ENCODE data around the gene XXYLT1. TPM values are rescaled to one million over a fixed set of nuclear protein-coding genes. Genes with fewer than 3 reads are reported as not detected.

XXYLT1 gene
- total RNA-seq, 2 experiments from 2014 or later: 3.1 to 3.7 TPM

- Histone ChIP-seq H3K4me3 (ENCODE audit: low read length) (peak overlapping the region; percentile 49), H3K27ac (ENCODE audit: low read depth in 1 of 2, low read length in 2 of 2) (no peak overlapping the region), H3K27me3 (ENCODE audit: control insufficient read depth in 1 of 2, insufficient read depth in 2 of 2, low read length in 2 of 2) (no peaks in the 10 kb centered on the region), H3K4me1 (ENCODE audit: insufficient read depth, low read length) (peaks cover 30% of the 10 kb centered on the region), H3K36me3 (ENCODE audit: insufficient read depth, low read length) (no peaks in the 10 kb centered on the region), H3K9me3 (ENCODE audit: control insufficient read depth in 1 of 2, insufficient read depth in 1 of 2, low read length in 2 of 2) (no peaks in the 10 kb centered on the region)
- ChIA-PET CTCF (no interaction called here), POLR2A (interaction anchor here (1.0 to 1.3 kb wide), 2 partner anchors 16 to 475 kb away, joined by 3 read pairs; partner anchors contain the start of gene LSG1)
- H3K27me3 Mint-ChIP-seq: peaks cover 4% of the 10 kb centered on the region
- DNase-seq (peak in 5 of 14 experiments; percentile 21 to 68 (median 48)), ATAC-seq (ENCODE audit: poor library complexity) (peak; percentile 59)
- H3K36me3 Mint-ChIP-seq (ENCODE audit: low read depth): peaks cover 4% of the 10 kb centered on the region
- TF ChIP-seq, protein P1, sequence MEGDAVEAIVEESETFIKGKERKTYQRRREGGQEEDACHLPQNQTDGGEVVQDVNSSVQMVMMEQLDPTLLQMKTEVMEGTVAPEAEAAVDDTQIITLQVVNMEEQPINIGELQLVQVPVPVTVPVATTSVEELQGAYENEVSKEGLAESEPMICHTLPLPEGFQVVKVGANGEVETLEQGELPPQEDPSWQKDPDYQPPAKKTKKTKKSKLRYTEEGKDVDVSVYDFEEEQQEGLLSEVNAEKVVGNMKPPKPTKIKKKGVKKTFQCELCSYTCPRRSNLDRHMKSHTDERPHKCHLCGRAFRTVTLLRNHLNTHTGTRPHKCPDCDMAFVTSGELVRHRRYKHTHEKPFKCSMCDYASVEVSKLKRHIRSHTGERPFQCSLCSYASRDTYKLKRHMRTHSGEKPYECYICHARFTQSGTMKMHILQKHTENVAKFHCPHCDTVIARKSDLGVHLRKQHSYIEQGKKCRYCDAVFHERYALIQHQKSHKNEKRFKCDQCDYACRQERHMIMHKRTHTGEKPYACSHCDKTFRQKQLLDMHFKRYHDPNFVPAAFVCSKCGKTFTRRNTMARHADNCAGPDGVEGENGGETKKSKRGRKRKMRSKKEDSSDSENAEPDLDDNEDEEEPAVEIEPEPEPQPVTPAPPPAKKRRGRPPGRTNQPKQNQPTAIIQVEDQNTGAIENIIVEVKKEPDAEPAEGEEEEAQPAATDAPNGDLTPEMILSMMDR (IDR thresholded peaks at IDR 0.05): no peak
- H3K4me3 Mint-ChIP-seq: peak overlapping the region; percentile 78
- peak overlapping the region; percentile 54 for H3K27ac Mint-ChIP-seq
- intact Hi-C loops (cut with DNase I, micrococcal nuclease): loop anchor here in 1 of 2 experiments (10.0 kb wide), 1 partner anchor 107 kb away; no protein-coding TSS in a partner anchor
- no peaks in the 10 kb centered on the region for H3K9me3 Mint-ChIP-seq
- peaks cover 37% of the 10 kb centered on the region for H3K4me1 Mint-ChIP-seq (ENCODE audit: low read depth)
Observed at GRCh38 chr3:195147649-195148080, 123.3 kb downstream of the XXYLT1 start.

DNA sequence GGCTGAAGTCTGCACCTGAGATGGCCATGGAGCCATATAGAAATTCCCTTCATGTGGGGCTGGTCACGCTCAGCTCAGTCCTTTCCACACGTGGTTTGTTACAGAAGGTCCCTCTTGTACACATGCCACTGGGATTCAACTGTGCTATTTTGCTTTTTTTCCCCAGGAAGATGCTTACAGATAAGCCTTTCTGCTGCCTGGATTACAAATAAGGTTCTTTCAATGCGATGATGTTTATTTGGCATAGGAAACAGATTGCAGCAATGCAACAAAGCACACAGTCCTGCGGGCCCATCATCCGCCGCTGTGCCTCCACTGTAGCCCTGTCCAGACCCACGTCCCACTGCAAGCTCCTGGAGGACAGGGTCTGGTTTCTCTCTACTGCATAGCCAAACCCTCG is 124.8 kb downstream of the XXYLT1 start:
- TF ChIP-seq, protein P1 (IDR thresholded peaks at IDR 0.05): no peak
- Mint-ChIP-seq H3K9me3 (peaks cover 6% of the 10 kb centered on the region), H3K4me3 (no peak overlapping the region), H3K27me3 (peaks cover 4% of the 10 kb centered on the region), H3K36me3 (ENCODE audit: low read depth) (peaks cover 15% of the 10 kb centered on the region), H3K27ac (no peak overlapping the region), H3K4me1 (ENCODE audit: low read depth) (peaks cover 37% of the 10 kb centered on the region)
- H3K4me1 ChIP-seq (ENCODE audit: insufficient read depth, low read length): peaks cover 29% of the 10 kb centered on the region
- CTCF ChIA-PET: no interaction called here
- H3K27ac ChIP-seq (ENCODE audit: low read depth in 1 of 2, low read length in 2 of 2): no peak overlapping the region
- ATAC-seq (ENCODE audit: poor library complexity): no peak
- POLR2A ChIA-PET: no interaction called here
- peaks cover 4 to 7% of the 10 kb centered on the region in 2 experiments for H3K9me3 ChIP-seq (ENCODE audit: control insufficient read depth in 1 of 2, insufficient read depth in 1 of 2, low read length in 2 of 2)
- intact Hi-C loops (cut with DNase I, micrococcal nuclease): loop anchor here in 1 of 2 experiments (10.0 kb wide), 1 partner anchor 109 kb away; no protein-coding TSS in a partner anchor
- no peak overlapping the region for H3K4me3 ChIP-seq (ENCODE audit: low read length)
- H3K27me3 ChIP-seq (ENCODE audit: control insufficient read depth in 1 of 2, insufficient read depth in 2 of 2, low read length in 2 of 2): no peaks in the 10 kb centered on the region
- DNase-seq: no peak
- no peaks in the 10 kb centered on the region for H3K36me3 ChIP-seq (ENCODE audit: insufficient read depth, low read length)

DNA sequence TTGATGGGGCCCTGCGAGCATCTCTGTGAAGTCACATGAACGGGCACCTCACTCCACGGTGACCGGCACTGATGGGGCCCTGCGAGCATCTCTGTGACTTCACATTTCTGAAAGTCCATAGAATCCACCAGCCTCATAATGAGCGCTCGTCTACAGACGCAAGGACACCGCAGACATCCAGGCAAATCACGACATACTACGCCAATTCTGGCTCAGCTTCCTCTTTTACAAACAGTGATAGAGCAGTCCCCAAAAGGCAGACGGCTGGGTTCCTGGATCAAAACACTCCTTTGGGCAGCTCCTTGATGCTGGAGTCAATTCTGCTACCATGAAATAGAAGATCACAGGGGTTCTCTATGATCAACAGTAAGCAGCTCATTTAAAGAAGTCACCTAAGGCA is 125.4 kb downstream of the XXYLT1 start:
- Histone ChIP-seq H3K9me3 (ENCODE audit: control insufficient read depth in 1 of 2, insufficient read depth in 1 of 2, low read length in 2 of 2) (peaks cover 7% of the 10 kb centered on the region in 2 experiments), H3K36me3 (ENCODE audit: insufficient read depth, low read length) (no peaks in the 10 kb centered on the region), H3K4me1 (ENCODE audit: insufficient read depth, low read length) (peaks cover 23% of the 10 kb centered on the region), H3K4me3 (ENCODE audit: low read length) (no peak overlapping the region), H3K27me3 (ENCODE audit: control insufficient read depth in 1 of 2, insufficient read depth in 2 of 2, low read length in 2 of 2) (no peaks in the 10 kb centered on the region), H3K27ac (ENCODE audit: low read depth in 1 of 2, low read length in 2 of 2) (no peak overlapping the region)
- intact Hi-C loops (cut with DNase I, micrococcal nuclease): loop anchor here in 1 of 2 experiments (10.0 kb wide), 1 partner anchor 109 kb away; no protein-coding TSS in a partner anchor
- peaks cover 9% of the 10 kb centered on the region for H3K9me3 Mint-ChIP-seq
- no peak overlapping the region for H3K27ac Mint-ChIP-seq
- ChIA-PET CTCF (no interaction called here), POLR2A (no interaction called here)
- H3K4me1 Mint-ChIP-seq (ENCODE audit: low read depth): peaks cover 32% of the 10 kb centered on the region
- ATAC-seq (ENCODE audit: poor library complexity) (no peak), DNase-seq (no peak)
- TF ChIP-seq, protein P1 (IDR thresholded peaks at IDR 0.05): no peak
- H3K36me3 Mint-ChIP-seq (ENCODE audit: low read depth): peaks cover 20% of the 10 kb centered on the region
- peaks cover 4% of the 10 kb centered on the region for H3K27me3 Mint-ChIP-seq
- H3K4me3 Mint-ChIP-seq: no peak overlapping the region
